Neural progenitor cell (in vitro differentiated cells): ENCODE results near the gene ZDHHC17. TPM values are rescaled to one million over a fixed set of nuclear protein-coding genes. Genes with fewer than 3 reads are reported as not detected.

ENCODE experiments used
- DNase-seq: peaks from one replicate; pipeline ENCODE4 v3.0.0-alpha.2; 2016; ENCODE audit warnings: low spot score
- H2AFZ ChIP-seq: fragments of 200-600 bp; sonication (generic); replicated peaks from 2 replicates; pipeline ENCODE4 v1.6.1; 2016; ENCODE audit warnings: antibody characterized with exemption
- H3F3A ChIP-seq: fragments of 200-600 bp; sonication (generic); 2 replicates; pipeline ENCODE4 v1.6.1; 2016; ENCODE audit warnings: antibody characterized with exemption, low read depth
- H3K27ac ChIP-seq: fragments of 200-600 bp; sonication (generic); 2 replicates; pipeline ENCODE4 v1.5.1; 2016; ENCODE audit warnings: mild to moderate bottlenecking
- H3K27me3 ChIP-seq: fragments of 200-600 bp; sonication (generic); 2 replicates; pipeline ENCODE4 v1.6.1; 2016; ENCODE audit warnings: mild to moderate bottlenecking, moderate library complexity
- H3K36me3 ChIP-seq: fragments of 200-600 bp; sonication (generic); 2 replicates; pipeline ENCODE4 v1.5.1; 2016
- H3K4me1 ChIP-seq: fragments of 200-600 bp; sonication (generic); 2 replicates; pipeline ENCODE4 v1.6.1; 2016; ENCODE audit warnings: mixed run types
- H3K4me2 ChIP-seq: fragments of 200-600 bp; sonication (generic); 2 replicates; pipeline ENCODE4 v1.6.1; 2016
- H3K4me3 ChIP-seq: fragments of 200-600 bp; sonication (generic); 2 replicates; pipeline ENCODE4 v1.5.1; 2016
- H3K79me2 ChIP-seq: fragments of 200-600 bp; sonication (generic); 2 replicates; pipeline ENCODE4 v1.6.1; 2016; ENCODE audit warnings: low read depth
- H3K9ac ChIP-seq: fragments of 200-600 bp; sonication (generic); 2 replicates; pipeline ENCODE4 v1.6.1; 2016
- H3K9me3 ChIP-seq: fragments of 200-600 bp; sonication (generic); 2 replicates; pipeline ENCODE4 v1.5.1; 2016; ENCODE audit warnings: low read depth
- H4K20me1 ChIP-seq: fragments of 200-600 bp; sonication (generic); 2 replicates; pipeline ENCODE4 v1.6.1; 2016; ENCODE audit warnings: low read depth
- H3K27ac Mint-ChIP-seq: 3 replicates; pipeline ENCODE4 v1.8.0; 2021; ENCODE audit warnings: mixed read lengths
- H3K27me3 Mint-ChIP-seq: 2 replicates; pipeline ENCODE4 v1.8.0; 2022; ENCODE audit warnings: low read depth, mild to moderate bottlenecking, inconsistent platforms, moderate library complexity, mixed read lengths; ENCODE audit not compliant: insufficient read depth
- H3K36me3 Mint-ChIP-seq: 3 replicates; pipeline ENCODE4 v1.8.0; 2021; ENCODE audit warnings: mixed read lengths
- H3K4me1 Mint-ChIP-seq: 3 replicates; pipeline ENCODE4 v1.8.0; 2021; ENCODE audit warnings: mixed read lengths
- H3K4me3 Mint-ChIP-seq: 3 replicates; pipeline ENCODE4 v1.8.0; 2021; ENCODE audit warnings: mild to moderate bottlenecking, moderate library complexity, mixed read lengths
- H3K9me3 Mint-ChIP-seq: 3 replicates; pipeline ENCODE4 v1.8.0; 2020; ENCODE audit warnings: mixed read lengths
- CTCF ChIP-seq: fragments of 200-600 bp; sonication (generic); IDR thresholded peaks from 2 replicates; pipeline ENCODE4 v1.5.1; 2017; ENCODE audit warnings: antibody characterized with exemption, mild to moderate bottlenecking
- EZH2 ChIP-seq: fragments of 200-600 bp; sonication (generic); IDR thresholded peaks from 2 replicates; pipeline ENCODE4 v1.6.1; 2017; ENCODE audit warnings: antibody characterized with exemption, mild to moderate bottlenecking, moderate library complexity
- EZH2phosphoT487 ChIP-seq: fragments of 200-600 bp; sonication (generic); IDR thresholded peaks from 2 replicates; pipeline ENCODE4 v1.6.1; 2017; ENCODE audit warnings: antibody characterized with exemption
- total RNA-seq: library from RNA; depleted of rRNA; stranded (reverse); fragments of >200 nt; gene quantifications from 2 replicates; pipeline ENCODE4 v1.2.3, GENCODE V29; 2015; ENCODE audit warnings: low replicate concordance

ZDHHC17 gene
- total RNA-seq, 1 donor from 2014 or later: 99.1 TPM

- no peaks in the 10 kb centered on the region for H3K36me3 ChIP-seq
- no peak overlapping the region for H3K4me2 ChIP-seq
- H2AFZ ChIP-seq: no peak overlapping the region
- no peaks in the 10 kb centered on the region for H3K27me3 Mint-ChIP-seq
- H3F3A ChIP-seq: peaks cover 11% of the 10 kb centered on the region
- H3K4me3 ChIP-seq: no peak overlapping the region
- DNase-seq: no peak
- H3K4me1 ChIP-seq: no peaks in the 10 kb centered on the region
- H3K4me3 Mint-ChIP-seq: no peak overlapping the region
- peak overlapping the region; percentile 4 for H3K27ac ChIP-seq
- H3K36me3 Mint-ChIP-seq: peaks cover 21% of the 10 kb centered on the region
- H4K20me1 ChIP-seq: no peaks in the 10 kb centered on the region
- no peaks in the 10 kb centered on the region for H3K9me3 Mint-ChIP-seq
- no peaks in the 10 kb centered on the region for H3K79me2 ChIP-seq
- TF ChIP-seq EZH2 (no peak), CTCF (no peak), EZH2phosphoT487 (no peak)
- no peak overlapping the region for H3K27ac Mint-ChIP-seq
- no peaks in the 10 kb centered on the region for H3K9me3 ChIP-seq
- no peaks in the 10 kb centered on the region for H3K27me3 ChIP-seq
- H3K4me1 Mint-ChIP-seq: no peaks in the 10 kb centered on the region
- H3K9ac ChIP-seq: no peak overlapping the region
Observed at GRCh38 chr12:76852106-76852505, 88.2 kb downstream of the ZDHHC17 start.

DNA sequence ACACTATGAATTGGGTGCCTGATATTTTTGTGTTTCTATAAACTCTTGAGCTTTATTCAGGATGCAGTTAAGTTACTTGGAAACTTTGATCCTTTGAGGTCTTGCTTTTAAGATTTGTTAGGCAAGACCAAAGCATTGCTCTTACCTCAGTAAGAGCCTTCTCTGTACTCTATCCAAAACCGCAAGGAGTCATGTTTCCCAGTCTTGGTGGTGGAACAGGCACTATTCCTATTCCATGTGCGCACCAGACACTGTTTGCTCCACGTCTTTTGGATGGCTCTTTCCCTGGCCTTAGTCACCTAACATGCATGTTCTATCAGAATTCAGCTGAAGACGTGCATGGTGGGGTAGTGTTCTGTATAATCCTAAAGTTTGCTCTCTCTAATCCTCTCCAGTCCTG, 91.4 kb downstream of the ZDHHC17 start:
- Histone ChIP-seq H3K4me2 (no peak overlapping the region), H3F3A (peaks cover 25% of the 10 kb centered on the region), H3K79me2 (no peaks in the 10 kb centered on the region), H3K27ac (no peak overlapping the region), H3K4me1 (peaks cover 8% of the 10 kb centered on the region), H3K27me3 (no peaks in the 10 kb centered on the region), H3K4me3 (no peak overlapping the region), H3K9me3 (no peaks in the 10 kb centered on the region), H3K9ac (no peak overlapping the region), H4K20me1 (no peaks in the 10 kb centered on the region), H2AFZ (no peak overlapping the region), H3K36me3 (no peaks in the 10 kb centered on the region)
- peaks cover 38% of the 10 kb centered on the region for H3K36me3 Mint-ChIP-seq
- H3K27ac Mint-ChIP-seq: no peak overlapping the region
- no peak for TF ChIP-seq EZH2
- TF ChIP-seq EZH2phosphoT487: no peak
- TF ChIP-seq CTCF: no peak
- no peak for DNase-seq
- peaks cover 16% of the 10 kb centered on the region for H3K4me1 Mint-ChIP-seq
- H3K9me3 Mint-ChIP-seq: no peaks in the 10 kb centered on the region
- no peak overlapping the region for H3K4me3 Mint-ChIP-seq
- H3K27me3 Mint-ChIP-seq: no peaks in the 10 kb centered on the region

DNA sequence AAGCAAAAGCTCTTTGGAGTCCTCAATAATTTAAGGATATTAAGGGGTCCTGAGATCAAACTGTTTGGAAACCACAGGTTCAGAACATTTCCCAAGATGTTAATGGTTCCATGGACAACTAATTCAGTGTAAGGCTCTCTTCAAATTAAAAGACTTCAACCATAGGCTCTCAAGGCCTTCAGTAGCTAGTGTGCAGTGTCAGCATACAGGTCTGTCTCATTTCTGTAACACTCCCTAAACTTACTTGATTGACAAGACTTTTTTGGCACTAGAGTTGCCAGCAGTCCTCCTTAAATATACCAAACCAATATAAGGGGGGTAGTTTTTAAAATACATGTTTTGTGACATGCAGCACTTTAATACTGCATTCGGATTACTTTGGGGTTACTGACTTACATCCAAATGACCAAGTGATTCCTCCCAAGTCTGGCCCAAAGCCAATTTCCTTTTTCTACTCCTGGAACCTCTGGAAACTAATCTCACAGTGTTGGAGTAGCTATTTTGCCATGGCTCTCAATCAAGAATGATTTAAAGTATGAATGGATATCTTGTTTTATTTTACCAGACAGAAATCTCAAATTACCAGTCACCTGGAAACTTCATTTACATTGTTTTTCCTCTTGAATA, 92.2 kb downstream of the ZDHHC17 start:
- no peak for DNase-seq
- Histone ChIP-seq H2AFZ (no peak overlapping the region), H3F3A (peaks cover 32% of the 10 kb centered on the region), H3K4me2 (no peak overlapping the region), H3K4me1 (peaks cover 17% of the 10 kb centered on the region), H4K20me1 (peaks cover 3% of the 10 kb centered on the region), H3K4me3 (no peak overlapping the region), H3K27ac (no peak overlapping the region), H3K36me3 (no peaks in the 10 kb centered on the region), H3K27me3 (no peaks in the 10 kb centered on the region), H3K9me3 (no peaks in the 10 kb centered on the region), H3K9ac (no peak overlapping the region), H3K79me2 (no peaks in the 10 kb centered on the region)
- Mint-ChIP-seq H3K4me3 (no peak overlapping the region), H3K27me3 (no peaks in the 10 kb centered on the region), H3K27ac (no peak overlapping the region), H3K9me3 (no peaks in the 10 kb centered on the region), H3K36me3 (peaks cover 38% of the 10 kb centered on the region), H3K4me1 (peaks cover 19% of the 10 kb centered on the region)
- TF ChIP-seq EZH2phosphoT487 (no peak), EZH2 (no peak)

- Histone ChIP-seq H3K36me3 (peaks cover 6% of the 10 kb centered on the region), H3K4me2 (peak overlapping the region; percentile 48), H3K4me1 (peaks cover 35% of the 10 kb centered on the region), H3K9ac (peak overlapping the region; percentile 29), H3K9me3 (no peaks in the 10 kb centered on the region), H4K20me1 (peaks cover 3% of the 10 kb centered on the region), H2AFZ (no peak overlapping the region), H3F3A (peaks cover 28% of the 10 kb centered on the region), H3K79me2 (peaks cover 24% of the 10 kb centered on the region), H3K27me3 (no peaks in the 10 kb centered on the region), H3K4me3 (no peak overlapping the region), H3K27ac (peak overlapping the region; percentile 46)
- TF ChIP-seq EZH2: no peak
- no peak for TF ChIP-seq CTCF
- no peak for TF ChIP-seq EZH2phosphoT487
- Mint-ChIP-seq H3K4me1 (peaks cover 24% of the 10 kb centered on the region), H3K27ac (no peak overlapping the region), H3K27me3 (no peaks in the 10 kb centered on the region), H3K36me3 (peaks cover 62% of the 10 kb centered on the region), H3K4me3 (no peak overlapping the region), H3K9me3 (no peaks in the 10 kb centered on the region)
- no peak for DNase-seq
Observed at GRCh38 chr12:76859611-76860010, 95.7 kb downstream of the ZDHHC17 start.
